Stimulated activated CD8-positive, alpha-beta memory T cell treated with anti-CD3 and anti-CD28 coated beads, Interleukin-15, amount 100 ng/mL, for 48 hours (primary cell): ENCODE results near the gene DOCK1.

ENCODE experiments used
- DNase-seq, 2 donors: peaks; one replicate each; pipeline ENCODE4 v3.0.0-alpha.2; 2020; ENCODE audit warnings: low read depth in 2 of 2

DOCK1 gene

GRCh38 chr10:127174866-127175265 lies 269.6 kb downstream of the DOCK1 start:
- no peak for DNase-seq

GRCh38 chr10:127175357-127176110 lies 270.3 kb downstream of the DOCK1 start:
- no peak for DNase-seq

GRCh38 chr10:127176649-127177048 lies 271.4 kb downstream of the DOCK1 start:
- no peak for DNase-seq

GRCh38 chr10:127179612-127180250 lies 274.5 kb downstream of the DOCK1 start:
- no peak for DNase-seq

GRCh38 chr10:127182161-127182560 lies 276.9 kb downstream of the DOCK1 start:
- DNase-seq = no peak

- DNase-seq = no peak
Measured at GRCh38 chr10:127184582-127184981, 279.4 kb downstream of the DOCK1 start.

GRCh38 chr10:127186813-127187212 lies 281.6 kb downstream of the DOCK1 start:
- no peak for DNase-seq

- no peak for DNase-seq
Measured at GRCh38 chr10:127189226-127189625, 284.0 kb downstream of the DOCK1 start.

GRCh38 chr10:127190427-127190826 lies 285.2 kb downstream of the DOCK1 start:
- DNase-seq = no peak

GRCh38 chr10:127193125-127193524 lies 287.9 kb downstream of the DOCK1 start:
- no peak for DNase-seq

GRCh38 chr10:127194111-127194510 lies 288.9 kb downstream of the DOCK1 start:
- no peak for DNase-seq

GRCh38 chr10:127194599-127194998 lies 289.4 kb downstream of the DOCK1 start:
- no peak for DNase-seq

GRCh38 chr10:127195041-127195506 lies 289.8 kb downstream of the DOCK1 start:
- no peak for DNase-seq

GRCh38 chr10:127195571-127196281 lies 290.5 kb downstream of the DOCK1 start:
- no peak for DNase-seq

GRCh38 chr10:127196282-127197153 lies 291.3 kb downstream of the DOCK1 start, which contains the start of gene INSYN2A:
Gene INSYN2A, minus strand, starts transcription at chr10:127196591. Its CDS starts 20,196 bp downstream, at chr10:127176395.
- DNase-seq = no peak

- DNase-seq = no peak
Measured at GRCh38 chr10:127197154-127197432, 291.9 kb downstream of the DOCK1 start.

- DNase-seq = no peak
Measured at GRCh38 chr10:127198307-127198706, 293.1 kb downstream of the DOCK1 start.

GRCh38 chr10:127198721-127199120 lies 293.5 kb downstream of the DOCK1 start:
- DNase-seq = no peak

GRCh38 chr10:127200646-127201045 lies 295.4 kb downstream of the DOCK1 start:
- no peak for DNase-seq

GRCh38 chr10:127203067-127203466 lies 297.8 kb downstream of the DOCK1 start:
- no peak for DNase-seq

- no peak for DNase-seq
Measured at GRCh38 chr10:127207081-127207480, 301.9 kb downstream of the DOCK1 start.
